Panc1 (cell line): ENCODE data around the gene LLPH. TPM values are rescaled to one million over a fixed set of nuclear protein-coding genes. Genes with fewer than 3 reads are reported as not detected.

Experiments used
- total RNA-seq: library from RNA; stranded (reverse); gene quantifications from one replicate; pipeline ENCODE4 v1.2.1, GENCODE V29; 2021; ENCODE audit not compliant: unreplicated experiment

The LLPH gene
- total RNA-seq, 1 experiment from 2014 or later = 40.5 TPM

Other genes starting within 250 kb of the LLPH start
- gene TMBIM4, start 39.2 kb upstream of the LLPH start, total RNA-seq = 115 TPM
- gene IRAK3, start 58.5 kb upstream of the LLPH start, total RNA-seq = 2.4 TPM
- 4.9 TPM for gene HELB, start 171.7 kb upstream of the LLPH start, total RNA-seq